D341Med (cell line): ENCODE results near the gene KNG1.
"Not testable (repeated sequence)": the region's sequence is repeated elsewhere in the genome, so short reads cannot be mapped to it uniquely, and the experiment has no call there.

Source experiments
- DNase-seq: peaks from one replicate; pipeline ENCODE4 v3.0.0; 2012; ENCODE audit warnings: low spot score

The KNG1 gene

DNA sequence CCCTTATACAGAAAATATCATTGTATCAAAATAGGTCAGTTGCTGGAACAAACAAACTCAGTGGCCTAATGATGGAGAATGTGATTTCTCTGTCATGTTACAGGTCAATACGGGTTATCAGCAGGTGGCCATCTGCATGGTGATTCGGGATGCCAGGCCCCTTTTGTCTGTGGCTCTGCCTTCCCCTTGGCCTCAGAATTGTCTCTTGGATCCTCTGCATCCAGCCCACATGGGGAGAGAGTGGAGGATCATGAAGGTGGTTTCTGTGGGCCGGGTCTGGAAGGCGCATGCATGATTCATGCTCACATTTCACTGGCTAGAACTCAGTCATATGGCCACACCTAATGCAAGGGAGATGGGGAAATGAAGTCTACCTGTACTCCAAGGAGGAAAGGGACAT lies 6.5 kb upstream of the KNG1 start:
- DNase-seq, result not testable (repeated sequence)

DNA sequence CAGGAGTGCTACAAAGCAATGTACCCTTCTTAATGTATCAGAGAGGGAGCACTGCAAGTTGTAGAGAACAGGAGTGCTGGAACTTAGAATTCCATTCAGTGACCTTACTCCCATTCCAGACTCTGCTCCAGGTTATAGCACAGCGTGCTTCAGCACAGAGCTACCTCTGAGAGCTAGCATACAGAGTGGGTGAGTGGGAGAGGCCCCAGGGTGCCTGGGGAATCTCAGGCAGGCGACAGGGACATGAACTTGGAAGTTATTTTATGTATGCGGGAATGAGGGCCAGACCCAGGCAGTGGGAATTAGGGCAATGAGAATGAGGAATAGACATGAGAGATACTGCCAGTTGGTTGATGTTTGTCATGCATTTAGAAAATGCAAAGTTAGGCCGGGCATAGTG lies 3.7 kb upstream of the KNG1 start:
- DNase-seq, result no peak

DNA sequence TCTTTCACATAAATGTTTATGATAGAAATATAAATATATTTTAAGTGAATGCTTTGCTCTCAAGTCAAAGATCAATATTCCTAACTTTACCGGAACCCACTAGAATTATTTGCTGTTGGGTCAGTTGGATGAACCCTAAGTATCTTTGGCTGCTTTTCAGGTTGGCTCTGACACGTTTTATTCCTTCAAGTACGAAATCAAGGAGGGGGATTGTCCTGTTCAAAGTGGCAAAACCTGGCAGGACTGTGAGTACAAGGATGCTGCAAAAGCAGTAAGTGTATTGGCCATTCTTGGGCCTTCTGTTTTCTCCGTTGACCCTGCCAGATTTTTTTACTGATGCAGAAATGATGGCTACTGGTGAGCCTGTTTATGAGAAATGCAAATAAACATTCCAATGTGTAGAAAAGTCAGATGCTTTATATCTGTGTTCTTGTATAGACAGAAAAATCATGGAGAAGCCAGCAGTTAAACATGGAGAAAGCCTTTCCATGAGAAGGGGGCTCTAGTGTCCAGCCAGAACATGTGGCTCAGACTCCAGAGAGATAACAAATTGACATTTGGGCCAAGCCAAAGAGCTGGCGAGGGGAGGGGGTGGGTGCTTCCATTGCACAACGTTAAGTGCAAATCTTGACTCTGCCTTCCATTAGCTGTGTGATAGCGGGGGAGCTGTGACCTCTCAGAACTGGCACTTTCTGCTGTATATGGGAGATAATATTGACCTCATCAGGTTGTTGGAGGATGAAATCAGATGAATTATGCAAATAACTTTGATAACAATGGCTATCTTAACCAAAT lies 3.0 kb downstream of the KNG1 start:
- no peak for DNase-seq

DNA sequence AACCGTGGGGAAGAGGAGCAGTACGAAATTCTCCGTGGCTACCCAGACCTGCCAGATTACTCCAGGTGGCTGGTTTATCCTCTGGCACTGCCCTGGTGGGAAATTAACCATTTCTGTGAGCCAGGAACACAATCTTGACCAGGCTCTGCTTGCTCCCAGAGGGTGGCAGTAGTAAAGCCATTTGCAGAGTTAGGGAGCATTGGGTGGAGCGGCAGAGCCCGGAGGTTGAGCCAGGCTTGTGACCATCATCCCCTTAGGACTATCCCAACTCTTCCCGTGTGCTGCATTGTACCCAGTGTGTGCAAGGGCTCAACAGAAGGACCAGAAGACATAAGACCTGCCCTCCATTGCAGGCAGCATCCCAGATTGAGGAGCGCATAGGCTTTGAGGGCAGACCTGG lies 5.3 kb downstream of the KNG1 start:
- peak; percentile 30 for DNase-seq

DNA sequence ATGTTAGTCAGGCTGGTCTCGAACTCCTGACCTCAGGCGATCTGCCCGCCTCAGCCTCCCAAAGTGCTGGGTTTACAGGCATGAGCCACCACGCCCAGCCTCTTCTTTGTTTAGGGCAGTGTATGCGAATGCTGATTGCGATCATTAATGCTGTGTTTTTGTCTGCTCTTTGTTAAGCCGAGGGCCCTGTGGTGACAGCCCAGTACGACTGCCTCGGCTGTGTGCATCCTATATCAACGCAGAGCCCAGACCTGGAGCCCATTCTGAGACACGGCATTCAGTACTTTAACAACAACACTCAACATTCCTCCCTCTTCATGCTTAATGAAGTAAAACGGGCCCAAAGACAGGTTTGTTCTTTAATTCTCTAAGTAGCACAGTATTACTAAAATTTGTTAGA lies 7.8 kb downstream of the KNG1 start:
- DNase-seq, result no peak

DNA sequence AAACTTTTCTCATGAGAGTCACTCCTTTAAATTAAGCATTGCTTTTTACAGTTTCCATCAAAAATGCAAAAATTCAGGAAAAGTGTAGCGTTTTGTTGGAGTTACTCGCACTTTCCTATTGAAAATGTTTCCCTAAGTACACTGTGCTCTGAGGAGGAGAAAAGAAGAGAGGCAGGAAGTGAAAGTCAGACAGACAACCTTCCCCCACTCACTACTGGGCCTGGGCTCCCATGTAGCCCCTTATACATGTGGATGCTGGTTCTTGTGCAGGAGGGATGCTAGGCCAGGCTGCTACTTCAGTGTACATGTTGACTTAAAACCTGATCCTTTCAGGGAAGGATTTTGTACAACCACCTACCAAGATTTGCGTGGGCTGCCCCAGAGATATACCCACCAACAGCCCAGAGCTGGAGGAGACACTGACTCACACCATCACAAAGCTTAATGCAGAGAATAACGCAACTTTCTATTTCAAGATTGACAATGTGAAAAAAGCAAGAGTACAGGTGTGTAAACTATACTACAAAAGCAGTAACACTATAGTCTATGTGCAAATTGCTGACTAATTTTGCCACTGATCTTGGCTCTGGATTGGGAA lies 15.1 kb downstream of the KNG1 start:
- no peak for DNase-seq

DNA sequence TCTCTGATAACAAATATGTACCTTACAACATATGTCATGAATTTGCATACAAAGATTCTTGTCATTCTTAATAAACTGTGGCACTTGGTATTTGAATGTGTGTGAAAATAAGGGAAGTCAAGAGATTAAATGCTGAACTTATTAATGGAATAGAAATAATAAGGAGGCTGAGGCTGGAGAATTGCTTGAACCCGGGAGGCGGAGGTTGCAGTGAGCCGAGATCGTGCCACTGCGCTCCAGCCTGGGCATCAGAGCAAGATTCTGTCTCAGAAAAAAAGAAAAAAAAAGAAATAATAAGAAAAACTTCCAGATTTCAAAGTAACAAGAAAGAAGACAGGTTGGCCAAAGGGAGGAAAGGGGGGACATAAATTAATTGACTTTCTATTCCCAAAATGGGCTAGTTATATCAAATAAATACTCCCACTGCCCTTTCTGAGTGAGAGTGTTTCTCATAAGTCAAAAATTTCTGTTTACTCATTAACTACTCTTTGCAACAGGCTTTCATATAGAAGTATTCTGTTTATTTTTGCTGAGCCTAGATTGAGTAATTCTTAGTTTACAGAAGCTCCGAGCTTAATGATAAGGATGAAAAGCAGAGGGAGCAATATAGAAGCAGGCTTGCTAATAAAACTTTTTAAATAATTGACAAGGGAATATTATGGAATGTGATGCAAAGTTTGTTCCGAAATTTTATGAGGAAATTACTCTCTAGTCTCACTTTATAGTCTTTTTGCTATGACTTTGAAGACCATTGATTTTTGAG lies 25.6 kb downstream of the KNG1 start:
- no peak for DNase-seq

DNA sequence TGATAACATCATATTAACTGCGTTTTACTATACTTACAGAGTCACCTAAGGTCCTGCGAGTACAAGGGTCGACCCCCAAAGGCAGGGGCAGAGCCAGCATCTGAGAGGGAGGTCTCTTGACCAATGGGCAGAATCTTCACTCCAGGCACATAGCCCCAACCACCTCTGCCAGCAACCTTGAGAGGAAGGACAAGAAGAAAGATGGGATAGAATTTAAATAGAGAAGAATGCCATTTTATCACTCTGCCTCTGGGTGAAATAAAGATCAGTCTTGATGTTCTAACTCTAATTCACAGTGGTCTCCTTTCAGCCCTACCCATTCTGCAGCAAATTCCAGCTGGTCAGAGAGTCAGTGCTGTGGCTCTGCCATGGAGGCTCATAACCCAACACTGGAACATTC lies 26.5 kb downstream of the KNG1 start:
- DNase-seq, result no peak

DNA sequence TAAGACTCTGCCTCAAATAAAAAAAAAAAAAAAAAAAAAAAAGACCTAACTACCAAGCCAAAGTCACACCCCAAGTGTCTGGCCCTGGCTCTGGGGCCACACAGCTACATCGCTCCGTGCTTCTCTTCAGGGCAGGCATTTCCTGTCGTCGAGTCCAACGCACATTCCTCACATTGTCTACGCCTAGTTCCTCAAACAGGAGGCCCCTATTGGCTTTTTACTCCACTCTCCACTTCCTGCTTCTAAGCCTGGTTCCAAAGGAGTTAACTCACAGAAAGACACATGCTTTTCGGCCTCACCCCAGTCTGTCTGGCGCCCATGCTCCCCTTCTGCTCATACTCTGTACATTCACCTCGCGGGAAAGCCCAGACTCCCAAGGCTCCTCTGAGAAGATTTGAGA lies 28.8 kb downstream of the KNG1 start:
- DNase-seq, result no peak

DNA sequence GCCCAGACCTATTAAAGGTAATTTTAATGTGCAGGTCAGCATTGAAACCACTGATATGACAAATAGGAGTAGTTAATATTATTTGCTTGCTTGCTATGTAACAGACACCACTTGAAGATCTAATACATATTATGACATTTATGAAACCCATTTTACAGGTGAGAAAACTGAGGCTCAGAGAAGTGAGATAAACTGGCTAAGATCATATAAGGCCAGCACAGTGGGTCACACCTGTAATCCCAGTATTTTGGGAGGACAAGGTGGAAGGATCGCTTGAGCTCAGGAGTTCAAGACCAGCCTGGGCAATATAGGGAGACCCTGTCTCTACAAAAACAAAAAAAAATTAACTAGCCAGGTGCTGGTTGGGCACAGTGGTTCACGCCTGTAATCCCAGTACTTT lies 33.2 kb downstream of the KNG1 start:
- DNase-seq, result no peak

DNA sequence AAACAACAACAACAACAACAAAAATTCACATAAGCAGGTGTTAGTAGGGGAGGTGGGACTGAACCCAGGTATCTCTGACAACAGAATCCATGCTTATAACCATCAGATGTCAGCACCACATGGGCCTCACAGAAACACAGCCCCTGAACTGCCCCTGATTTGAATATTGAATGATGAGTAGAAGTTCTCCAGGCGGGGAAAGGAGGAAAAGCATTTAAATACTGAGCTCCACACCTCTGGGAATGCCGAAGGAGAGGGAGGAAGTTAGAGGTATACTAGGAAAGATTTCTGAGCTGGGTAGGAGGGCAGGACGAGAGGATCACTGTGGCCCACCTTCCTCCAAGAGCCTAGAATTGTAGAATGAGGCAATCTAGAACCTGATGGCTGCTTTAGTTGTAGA lies 34.3 kb downstream of the KNG1 start:
- no peak for DNase-seq

DNA sequence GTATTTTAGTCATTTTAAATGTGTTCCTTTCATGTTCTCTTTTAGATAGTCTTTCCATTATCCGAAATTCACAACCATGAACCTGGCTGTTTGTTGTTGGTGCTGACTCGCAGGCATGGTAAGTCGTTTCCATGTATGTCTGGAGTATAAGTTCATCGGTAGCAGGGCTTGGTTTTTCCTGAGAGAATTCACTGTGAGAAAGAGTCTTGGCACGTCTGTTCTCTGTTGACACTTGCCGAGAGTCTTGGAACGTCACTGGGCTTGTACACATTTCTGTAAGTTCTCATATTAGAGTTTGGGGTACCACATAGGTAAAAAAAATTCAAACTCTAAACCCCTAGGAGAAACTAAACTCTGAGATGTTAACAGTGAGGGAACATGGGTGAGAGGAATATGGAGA lies 36.8 kb downstream of the KNG1 start:
- DNase-seq, result no peak

DNA sequence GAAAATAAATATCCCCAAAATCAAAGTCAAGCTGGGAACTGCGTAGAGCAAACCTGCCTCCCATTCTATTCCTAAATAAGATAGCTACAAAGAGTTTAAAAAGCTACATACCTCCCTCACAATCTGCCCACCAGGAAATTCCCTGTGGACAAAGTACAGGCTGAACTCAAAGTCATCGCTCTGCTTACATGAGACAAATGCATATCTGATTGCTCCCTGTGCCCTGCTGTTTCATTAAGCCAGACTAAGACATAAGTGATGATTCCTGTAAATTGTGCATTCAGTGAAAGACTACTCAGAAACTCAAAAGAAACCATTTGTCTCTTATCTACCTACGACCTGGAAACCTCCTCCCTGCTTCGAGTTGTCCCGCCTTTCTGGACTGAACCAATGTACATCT lies 37.7 kb downstream of the KNG1 start:
- DNase-seq, result no peak

DNA sequence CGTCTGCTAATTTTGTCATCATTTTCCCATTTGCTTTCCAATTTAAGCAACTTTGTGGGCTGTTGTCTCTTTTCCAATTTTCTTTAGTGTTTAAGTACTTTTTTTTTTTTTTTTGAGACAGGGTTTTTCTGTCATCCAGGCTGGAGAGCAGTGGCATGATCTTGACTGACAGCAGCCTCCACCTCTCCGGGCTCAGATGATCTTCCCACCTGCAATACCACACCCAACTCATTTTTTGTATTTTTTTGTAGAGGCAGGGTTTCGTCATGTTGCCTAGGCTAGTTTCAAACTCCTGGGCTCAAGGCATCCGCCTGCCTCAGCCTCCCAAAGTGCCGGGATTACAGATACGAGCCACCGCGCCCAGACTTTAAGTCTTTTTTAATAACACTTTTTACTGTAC lies 40.1 kb downstream of the KNG1 start:
- DNase-seq, result no peak

DNA sequence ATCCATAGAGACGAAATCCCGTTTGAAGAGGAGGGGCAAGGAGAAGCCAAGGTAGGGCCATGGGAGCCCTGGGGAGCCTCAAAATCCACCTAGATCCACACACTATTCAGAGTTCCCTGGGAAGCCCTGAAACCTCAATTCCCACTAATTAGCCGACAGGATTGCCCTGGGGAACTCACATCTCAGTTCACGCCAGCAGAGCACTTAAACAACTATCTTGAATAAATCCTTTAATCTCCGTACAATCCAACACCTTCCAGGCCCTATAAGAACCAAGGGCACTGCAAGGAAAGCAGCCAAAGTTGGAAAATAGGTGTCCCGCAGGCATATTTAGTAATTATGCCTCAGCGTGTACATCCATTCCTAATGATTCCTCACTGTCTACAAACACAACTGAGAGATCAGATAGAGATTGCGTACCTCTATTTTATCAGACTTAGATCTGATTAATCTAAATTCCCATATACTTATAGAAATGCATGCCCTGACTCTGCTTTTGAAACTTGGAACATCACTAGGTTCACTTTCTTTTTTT lies 40.6 kb downstream of the KNG1 start:
- DNase-seq, result peak; percentile 75

DNA sequence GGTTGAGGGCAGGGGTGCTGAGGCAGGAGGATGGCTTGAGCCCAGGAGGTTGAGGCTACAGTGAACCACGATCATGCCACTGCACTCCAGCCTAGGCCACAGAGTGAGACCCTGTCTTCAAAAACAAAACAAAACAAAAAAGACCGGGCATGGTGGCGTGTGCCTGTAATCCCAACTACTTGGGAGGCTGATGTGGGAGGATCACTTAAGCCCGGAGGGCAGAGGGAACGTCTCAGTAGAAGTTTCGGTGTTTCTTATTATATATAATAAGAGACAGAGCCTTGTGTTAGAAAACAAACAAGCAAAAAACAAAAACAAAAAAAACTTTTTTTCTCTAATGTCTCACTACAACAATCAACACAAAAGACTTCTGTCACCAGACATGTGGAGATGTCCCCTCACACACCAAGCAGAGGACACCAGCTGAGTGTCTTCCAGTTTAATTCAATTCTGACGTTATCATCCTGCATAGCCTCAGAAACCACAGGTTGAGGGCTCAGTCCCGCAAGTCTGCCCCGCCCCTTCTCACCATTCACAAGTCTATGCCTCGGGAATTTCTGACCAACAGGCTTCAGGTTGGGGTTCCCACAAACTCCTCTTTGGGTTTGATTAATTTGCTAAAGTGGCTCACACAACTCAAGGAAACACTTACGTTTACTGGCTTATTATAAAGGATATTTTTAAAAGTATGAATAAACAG lies 42.2 kb downstream of the KNG1 start:
- no peak for DNase-seq

DNA sequence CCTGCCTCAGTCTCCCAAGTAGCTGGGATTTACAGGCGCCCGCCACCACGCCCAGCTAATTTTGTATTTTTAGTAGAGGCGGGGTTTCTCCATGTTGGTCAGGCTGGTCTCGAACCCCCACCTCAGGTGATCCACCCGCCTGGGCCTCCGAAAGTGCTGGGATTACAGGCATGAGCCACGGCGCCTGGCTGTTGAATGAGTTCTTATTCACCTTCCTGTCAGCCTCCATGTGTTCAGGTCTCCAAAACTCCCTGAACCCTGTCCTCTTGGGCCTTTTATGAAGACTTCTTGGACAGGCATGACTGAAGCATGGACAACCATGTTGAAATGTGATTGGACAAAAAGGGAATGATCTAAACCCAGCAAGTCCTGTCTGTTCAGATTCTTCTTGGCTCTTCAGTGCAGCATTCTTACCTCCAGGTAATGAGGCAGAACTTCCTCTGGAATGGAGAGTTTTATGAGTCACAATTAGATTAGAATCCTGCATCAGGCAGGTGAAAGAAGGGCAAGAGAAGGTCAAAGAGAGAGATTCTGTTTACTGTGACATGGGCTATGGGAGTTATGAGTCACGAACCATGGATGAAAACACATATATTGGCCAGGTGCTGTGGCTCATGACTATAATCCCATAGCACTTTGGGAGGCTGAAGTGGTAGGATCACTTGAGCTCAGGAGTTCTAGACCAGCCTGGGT lies 43.1 kb downstream of the KNG1 start:
- no peak for DNase-seq

DNA sequence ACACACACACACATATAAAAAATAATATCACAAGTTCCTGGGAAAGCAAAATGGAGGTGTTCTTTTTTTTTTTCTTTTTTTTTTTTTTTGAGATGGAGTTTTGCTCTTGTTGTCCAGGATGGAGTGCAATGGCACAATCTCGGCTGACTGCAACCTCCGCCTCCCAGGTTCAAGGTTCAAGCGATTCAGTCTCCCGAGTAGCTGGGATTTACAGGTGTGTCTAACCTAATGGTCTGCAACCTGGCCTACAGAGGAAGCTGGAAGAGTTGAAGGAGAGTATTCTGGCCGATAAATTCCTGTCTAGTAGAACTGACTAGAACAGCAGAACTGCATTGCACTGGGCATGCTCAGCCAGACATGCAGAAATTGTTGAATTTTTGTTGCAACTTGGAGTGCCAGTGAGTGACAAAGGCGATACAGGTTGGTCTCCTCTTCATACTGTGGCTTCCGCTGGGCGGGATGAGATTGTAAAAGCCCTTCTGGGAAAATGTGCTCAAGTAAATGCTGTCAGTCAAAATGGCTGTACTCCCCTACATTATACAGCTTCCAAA lies 43.8 kb downstream of the KNG1 start:
- DNase-seq, result no peak

DNA sequence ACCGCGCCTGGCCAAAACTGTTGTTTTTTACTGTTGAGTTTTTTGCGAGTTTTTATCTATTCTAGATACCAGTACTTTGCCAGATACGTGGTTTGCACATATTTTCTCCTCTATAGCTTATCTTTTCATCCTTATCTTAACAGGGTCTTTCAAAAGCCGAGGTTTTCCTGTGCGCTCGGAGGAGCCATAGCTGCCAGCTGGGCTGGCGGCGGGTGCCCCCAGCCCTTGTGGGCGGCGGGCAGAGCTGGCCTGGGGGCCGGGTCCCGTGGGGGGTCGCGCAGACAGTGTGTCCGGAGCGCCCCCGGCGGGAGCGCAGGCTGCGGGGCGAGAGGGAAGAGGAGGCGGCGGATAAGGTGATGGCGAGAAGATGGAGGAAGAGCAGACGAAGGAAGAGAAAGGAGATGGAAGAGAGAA lies 55.1 kb downstream of the KNG1 start:
- DNase-seq, result peak; percentile 28

DNA sequence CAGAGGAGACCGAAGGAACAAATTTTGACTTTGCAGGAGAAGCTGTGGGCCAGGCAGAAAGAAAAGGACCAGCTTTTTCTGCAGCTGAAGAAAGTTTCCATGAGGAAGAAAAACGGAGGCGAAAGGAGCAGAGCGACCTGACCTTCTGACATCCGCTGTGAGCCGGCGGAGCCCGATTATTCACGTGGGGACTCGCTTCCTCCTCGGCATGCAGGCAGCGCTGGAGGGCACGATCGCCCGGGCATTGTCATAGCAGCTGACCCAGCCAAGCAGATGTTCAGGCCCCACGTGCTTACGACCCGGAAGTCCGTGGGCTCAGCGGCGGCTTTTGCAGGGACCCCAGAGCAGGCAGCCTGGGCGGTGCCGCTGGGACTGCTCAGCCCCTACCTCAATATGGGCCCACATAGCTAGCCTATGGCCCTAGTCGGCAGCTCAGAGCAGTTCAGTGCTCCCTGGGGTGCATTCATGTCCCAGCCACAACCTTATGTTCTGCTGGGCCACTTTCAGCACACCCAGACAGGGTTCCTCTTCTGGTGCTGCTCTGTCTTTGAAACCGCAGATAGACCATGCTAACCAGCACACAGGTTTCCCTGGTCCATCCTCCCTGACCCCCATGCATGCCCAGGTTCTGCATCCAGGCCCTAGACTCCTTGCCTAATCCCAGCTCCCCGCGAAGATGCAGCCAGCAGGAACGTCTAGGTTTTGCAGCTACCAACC lies 55.7 kb downstream of the KNG1 start:
- DNase-seq, result no peak

DNA sequence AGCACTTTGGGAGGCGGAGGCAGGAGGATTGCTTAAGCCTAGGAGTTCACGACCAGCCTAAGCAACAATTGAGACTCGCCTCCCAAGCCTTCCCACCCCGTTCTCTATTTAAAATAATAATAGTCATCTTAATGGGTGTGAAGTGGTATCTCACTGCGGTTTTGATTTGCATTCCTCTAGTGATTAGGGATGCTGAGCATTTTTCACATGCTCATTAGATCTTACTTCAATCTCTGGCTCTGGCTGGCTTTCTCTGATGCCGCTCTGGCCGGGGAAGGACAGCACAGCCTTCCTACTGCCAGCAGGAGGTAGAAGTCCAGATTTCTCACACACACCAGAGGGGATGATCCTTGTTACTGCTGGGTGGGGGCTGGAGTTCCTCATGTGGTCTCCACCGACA lies 58.8 kb downstream of the KNG1 start:
- DNase-seq, result no peak
